ENCODE measurements around the gene BCL2L14.

GRCh38 chr12:12029653-12030052 is 41.1 kb upstream of the BCL2L14 start:
- TF ChIP-seq MAX (IDR thresholded peaks at IDR 0.05): no peak
- no peak for TF ChIP-seq EP300 (IDR thresholded peaks at IDR 0.05; ENCODE audit: borderline replicate concordance)
- TF ChIP-seq TEAD4 (IDR thresholded peaks at IDR 0.05): no peak
- TF ChIP-seq TCF12 (IDR thresholded peaks at IDR 0.05; ENCODE audit: low read depth): no peak
- TF ChIP-seq YY1 (IDR thresholded peaks at IDR 0.05; ENCODE audit: low read depth): no peak
- TF ChIP-seq CEBPB (IDR thresholded peaks at IDR 0.05): no peak
- no peak for TF ChIP-seq ZBTB7A (IDR thresholded peaks at IDR 0.05; ENCODE audit: low read depth)
- TF ChIP-seq REST (IDR thresholded peaks at IDR 0.05; ENCODE audit: low read depth): no peak

All from Ishikawa (cell line).